K562 (cell line): Measurements from ENCODE around the gene PLP2.

Experiments
- CXXC5 ChIP-seq: fragments of 250-450 bp; sonication (Bioruptor Pico); IDR thresholded peaks from 2 replicates; pipeline ENCODE4 v1.8.0; 2022; ENCODE audit warnings: inconsistent platforms, mild to moderate bottlenecking, moderate library complexity
- EWSR1 ChIP-seq: fragments of 450-650 bp; IDR thresholded peaks from 2 replicates; pipeline ENCODE4 v1.6.1; 2018; ENCODE audit warnings: borderline replicate concordance, mild to moderate bottlenecking, low read depth, moderate library complexity; ENCODE audit not compliant: partially characterized antibody
- RFX5 ChIP-seq: IDR thresholded peaks from 2 replicates; pipeline ENCODE4 v1.6.1; 2011; ENCODE audit warnings: low read depth, mild to moderate bottlenecking, improper control_type of control experiment, low read length
- SPI1 ChIP-seq: IDR thresholded peaks from 2 replicates; pipeline ENCODE4 v1.6.1; 2011; ENCODE audit warnings: low read depth, low read length, control low read depth, borderline replicate concordance
- ZBTB34 ChIP-seq: fragments of 250-450 bp; sonication (Bioruptor Pico); IDR thresholded peaks from 2 replicates; pipeline ENCODE4 v1.8.0; 2021; ENCODE audit warnings: mild to moderate bottlenecking, moderate library complexity

DNA sequence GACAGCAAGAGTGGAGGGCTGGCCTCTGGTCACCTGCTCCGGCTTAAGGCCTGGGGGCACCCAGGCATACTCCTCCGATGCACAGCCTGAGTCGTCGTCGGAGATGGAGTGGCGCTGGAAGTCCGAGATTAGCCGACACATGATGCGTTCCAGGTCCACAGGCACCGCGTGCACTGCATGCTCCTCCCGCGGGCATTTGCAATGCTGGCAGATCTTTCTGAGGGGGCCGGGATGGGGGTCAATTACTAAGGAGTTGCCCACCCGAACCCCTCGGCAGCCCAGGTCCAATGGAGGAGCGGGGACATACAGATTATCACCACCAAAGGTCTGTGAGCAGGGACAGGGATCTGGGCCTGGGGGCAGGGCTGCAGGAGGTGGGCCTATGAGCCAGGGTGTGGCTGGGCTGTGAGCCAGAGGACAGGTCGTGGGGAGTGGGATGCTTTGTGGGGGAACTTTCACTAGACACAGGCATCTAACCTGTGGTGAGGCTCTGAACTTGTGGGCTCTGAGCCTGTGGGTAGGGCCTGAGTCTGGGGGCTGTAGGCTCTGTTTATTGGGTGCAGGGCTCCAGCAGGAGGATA, 12.1 kb downstream of the PLP2 start:
- no peak for TF ChIP-seq ZBTB34
- TF ChIP-seq RFX5 = no peak
- no peak for TF ChIP-seq SPI1
- TF ChIP-seq EWSR1 = no peak
- no peak for TF ChIP-seq CXXC5 (CRISPR knock-in tag)
